Measurements from ENCODE around the gene IGFL2. TPM values are rescaled to one million over a fixed set of nuclear protein-coding genes. Genes with fewer than 3 reads are reported as not detected.

The IGFL2 gene
- total and polyA plus RNA-seq, 9 of the 15 experiments (the other 6 are each of a cell fraction or from before 2014, with no cell fraction given): 0.42 to 1.7 (median 0.75) TPM; not detected in 2

- H3K4me1 ChIP-seq (replicated peaks in 1 of 2; ENCODE audit: control insufficient read depth in 2 of 2, insufficient read depth in 2 of 2, low read length in 2 of 2): no peaks in the 10 kb centered on the region; a peak in 1 of 5 replicates
- peak overlapping the region; percentile 13; the same call in 1 of the 2 replicates for H3K4me2 ChIP-seq (ENCODE audit: insufficient read depth, low read length)
- in situ Hi-C loops (cut with MboI) (no loop called here), intact Hi-C loops (cut with micrococcal nuclease) (no loop called here)
- peak overlapping the region; percentile 23; the same call in 1 of the 2 replicates for H2AFZ ChIP-seq (ENCODE audit: low read depth, low read length)
- POLR2A ChIA-PET: no interaction called here
- CTCF ChIA-PET (ENCODE audit: low intra/inter-chr PET ratio): no interaction called here
- no peaks in the 10 kb centered on the region for H3K36me3 ChIP-seq (ENCODE audit: control insufficient read depth, insufficient read depth, low read length)
- no peaks in the 10 kb centered on the region for H3K9me1 ChIP-seq (ENCODE audit: control insufficient read depth, insufficient read depth, low read length)
- no peak overlapping the region for H3K27ac ChIP-seq (ENCODE audit: extremely low read depth, low read depth, low read length)
- BruUV-seq (replicated peaks): no TSS peak
- no peak overlapping the region for H3K4me3 ChIP-seq
- ATAC-seq: no peak
- peaks cover 0 to 10% of the 10 kb centered on the region in 2 experiments; a peak in 3 of 5 replicates for H3K27me3 ChIP-seq (ENCODE audit: control insufficient read depth in 2 of 2, insufficient read depth in 2 of 2, low read length in 2 of 2)
- FAIRE-seq: no peak
- no peaks in the 10 kb centered on the region for H4K20me1 ChIP-seq (replicated peaks; ENCODE audit: control insufficient read depth, insufficient read depth, low read length)
- no peak overlapping the region for H3K9ac ChIP-seq (ENCODE audit: insufficient read depth in 1 of 2, low read depth in 2 of 2, low read length in 2 of 2)
- DNase-seq (ENCODE audit: extremely low read depth in 1 of 4, low spot score in 3 of 4): peak in 1 of 4 experiments; percentile 2
- H3K79me2 ChIP-seq (ENCODE audit: control insufficient read depth, insufficient read depth, low read length): no peaks in the 10 kb centered on the region
- 3% methylated on average over 6 of the region's 6 CpGs for WGBS (ENCODE audit: insufficient coverage, low coverage, missing lambda C conversion rate)
- H3K9me3 ChIP-seq (replicated peaks; ENCODE audit: control insufficient read depth, insufficient read depth, low read depth, low read length): no peaks in the 10 kb centered on the region
- TF ChIP-seq WHSC1 (IDR thresholded peaks at IDR 0.05; ENCODE audit: low read length): no peak
- peak; percentile 34; the same call in 1 of the 2 replicates for TF ChIP-seq VEZF1 (CRISPR knock-in tag; IDR thresholded peaks at IDR 0.05)
- TF ChIP-seq GABPA (tag; conservative IDR thresholded peaks at IDR 0.05; ENCODE audit: low read depth): peak; percentile 68
- peak; percentile 31; the same call in 1 of the 2 replicates for TF ChIP-seq ZNF589 (CRISPR knock-in tag; IDR thresholded peaks at IDR 0.05; ENCODE audit: low read depth)
- TF ChIP-seq ZKSCAN8 (CRISPR knock-in tag; IDR thresholded peaks at IDR 0.05): peak; percentile 66
- TF ChIP-seq ZBED1 (IDR thresholded peaks at IDR 0.05): no peak
- TF ChIP-seq BRD4 (IDR thresholded peaks at IDR 0.05): 0 out of 2 replicates have a peak, but pooled peaks have one; percentile 40
- TF ChIP-seq GTF2E2 (tag; IDR thresholded peaks at IDR 0.05): peak; percentile 65; the same call in 1 of the 2 replicates
- TF ChIP-seq PBX2 (CRISPR knock-in tag; IDR thresholded peaks at IDR 0.05; ENCODE audit: low read depth): no peak
- peak; percentile 66 for TF ChIP-seq PBX2 (tag; conservative IDR thresholded peaks at IDR 0.05; ENCODE audit: low read depth)
- peak; percentile 75; the same call in 1 of the 2 replicates for TF ChIP-seq ZNF766 (CRISPR knock-in tag; conservative IDR thresholded peaks at IDR 0.05)
- TF ChIP-seq ZNF584 (CRISPR knock-in tag; IDR thresholded peaks at IDR 0.05; ENCODE audit: low read depth): peak; percentile 72
- TF ChIP-seq POLR2H (tag; IDR thresholded peaks at IDR 0.05; ENCODE audit: low read depth): 0 out of 2 replicates have a peak, but pooled peaks have one; percentile 31
- TF ChIP-seq ELK1 (CRISPR knock-in tag; IDR thresholded peaks at IDR 0.05): no peak
- TF ChIP-seq CREM (IDR thresholded peaks at IDR 0.05; ENCODE audit: low read depth): no peak
- peak; percentile 43 for TF ChIP-seq ETV1 (tag; conservative IDR thresholded peaks at IDR 0.05; ENCODE audit: low read depth)
- TF ChIP-seq ELF1 (tag; IDR thresholded peaks at IDR 0.05): 0 out of 2 replicates have a peak, but pooled peaks have one; percentile 30
These were observed 14.9 kb upstream of the IGFL2 start for GRCh38 chr19:46133101-46133627.

Measured in K562 (cell line).